Heart left ventricle (tissue), 13 donors: ENCODE data around the gene CCDC187.

Source experiments
- POLR2A ChIP-seq, 2 donors: fragments of 450-650 bp; IDR thresholded peaks; one replicate each; pipeline ENCODE4 v1.6.1; 2017; ENCODE audit warnings: antibody characterized with exemption in 2 of 2, mild to moderate bottlenecking in 2 of 2, moderate library complexity in 2 of 2
- TF ChIP-seq, protein P1 (sequence below), 12 donors: fragments of 200-600 bp; sonication (generic) in 4 of 12; IDR thresholded peaks; one replicate each; pipeline versions ENCODE4 v1.5.0 to v1.8.0; 2018 to 2022; ENCODE audit warnings: antibody characterized with exemption in 12 of 12, mild to moderate bottlenecking in 5 of 12
- donor health status: ischemic (EF 13 %, LVEDD 7.1; RV severe dilation, severe dysfunction).
- donor health status: DM: no; HTN: yes; CAD: no.
- donor health status: DM: no; HTN: no; CAD: no.
- donor health status: ischemic (EF 25% LVEDD 6.9; RV normal size, moderate dysfunction).
- donor health status: ischemic (EF 25% LVEDD 5.7; RV mildly dilated, moderate dysfunction).
- donor health status: ischemic (EF 35%, LVEDD 5.7; RV mildly dilated, moderate dysfunction).
- donor health status: nonischemic (EF 11% LVEDD 7.7; RV severe dilation, severe dysfunction).
- donor health status: DM: yes; HTN: yes; CAD: no.
- donor health status: PGD.
- donor health status: ischemic (EF 29% LVEDD 5.4; RV normal size, mild dysfunction).
- donor health status: nonischemic (EF 23%, LVEDD 6.1; RV moderate dilation, normal function).

- TF ChIP-seq, protein P1, sequence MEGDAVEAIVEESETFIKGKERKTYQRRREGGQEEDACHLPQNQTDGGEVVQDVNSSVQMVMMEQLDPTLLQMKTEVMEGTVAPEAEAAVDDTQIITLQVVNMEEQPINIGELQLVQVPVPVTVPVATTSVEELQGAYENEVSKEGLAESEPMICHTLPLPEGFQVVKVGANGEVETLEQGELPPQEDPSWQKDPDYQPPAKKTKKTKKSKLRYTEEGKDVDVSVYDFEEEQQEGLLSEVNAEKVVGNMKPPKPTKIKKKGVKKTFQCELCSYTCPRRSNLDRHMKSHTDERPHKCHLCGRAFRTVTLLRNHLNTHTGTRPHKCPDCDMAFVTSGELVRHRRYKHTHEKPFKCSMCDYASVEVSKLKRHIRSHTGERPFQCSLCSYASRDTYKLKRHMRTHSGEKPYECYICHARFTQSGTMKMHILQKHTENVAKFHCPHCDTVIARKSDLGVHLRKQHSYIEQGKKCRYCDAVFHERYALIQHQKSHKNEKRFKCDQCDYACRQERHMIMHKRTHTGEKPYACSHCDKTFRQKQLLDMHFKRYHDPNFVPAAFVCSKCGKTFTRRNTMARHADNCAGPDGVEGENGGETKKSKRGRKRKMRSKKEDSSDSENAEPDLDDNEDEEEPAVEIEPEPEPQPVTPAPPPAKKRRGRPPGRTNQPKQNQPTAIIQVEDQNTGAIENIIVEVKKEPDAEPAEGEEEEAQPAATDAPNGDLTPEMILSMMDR (IDR thresholded peaks at IDR 0.05) = no peak
- TF ChIP-seq POLR2A (IDR thresholded peaks at IDR 0.05) = no peak
These were observed 103.5 kb downstream of the CCDC187 start for GRCh38 chr9:136200424-136200823.
